NCI-H345 treated with DMSO at 0.1 percent for 48 hours (cell line): Measurements from ENCODE around the gene NINJ2.
"Not testable (repeated sequence)": the region's sequence is repeated elsewhere in the genome, so short reads cannot be mapped to it uniquely, and the experiment has no call there.

Source experiments
- DNase-seq: peaks from one replicate; lab custom pipeline; 2025; ENCODE audit not compliant: unreplicated experiment; lab: John Stamatoyannopoulos, UW

NINJ2 gene, protein sequence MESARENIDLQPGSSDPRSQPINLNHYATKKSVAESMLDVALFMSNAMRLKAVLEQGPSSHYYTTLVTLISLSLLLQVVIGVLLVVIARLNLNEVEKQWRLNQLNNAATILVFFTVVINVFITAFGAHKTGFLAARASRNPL

DNA sequence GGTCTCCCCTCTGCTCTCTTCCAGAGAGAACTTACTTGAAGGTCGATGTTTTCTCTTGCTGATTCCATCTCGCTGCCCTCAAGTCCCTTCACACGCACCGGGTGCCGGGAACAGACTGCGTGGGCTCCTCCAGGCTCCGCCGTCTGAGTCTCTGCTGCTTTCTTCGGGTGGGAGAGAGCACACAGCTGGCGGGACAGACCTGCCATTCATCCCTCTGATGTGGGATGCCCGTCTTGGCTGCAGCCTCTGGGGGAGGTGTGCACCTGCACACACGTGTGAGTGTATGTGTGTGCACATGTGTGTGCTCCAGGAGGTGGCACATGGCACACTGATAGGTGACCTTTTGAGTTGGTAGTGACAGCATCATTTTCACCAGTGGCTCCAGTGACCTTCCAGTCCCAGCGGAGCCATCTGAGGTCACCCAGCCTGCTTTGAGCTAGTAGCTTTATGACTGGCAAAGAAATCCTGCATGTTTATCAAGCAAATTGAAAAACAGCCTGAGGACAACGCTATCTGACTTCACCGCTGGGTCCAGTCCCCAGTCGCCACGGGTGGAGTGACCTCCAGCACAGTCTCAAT lies at the start of gene NINJ2:
TSS of gene NINJ2 (minus strand) at position 153 of the 579 bp plus-strand sequence. CDS start at position 68, 85 bp downstream.
- DNase-seq = no peak

DNA sequence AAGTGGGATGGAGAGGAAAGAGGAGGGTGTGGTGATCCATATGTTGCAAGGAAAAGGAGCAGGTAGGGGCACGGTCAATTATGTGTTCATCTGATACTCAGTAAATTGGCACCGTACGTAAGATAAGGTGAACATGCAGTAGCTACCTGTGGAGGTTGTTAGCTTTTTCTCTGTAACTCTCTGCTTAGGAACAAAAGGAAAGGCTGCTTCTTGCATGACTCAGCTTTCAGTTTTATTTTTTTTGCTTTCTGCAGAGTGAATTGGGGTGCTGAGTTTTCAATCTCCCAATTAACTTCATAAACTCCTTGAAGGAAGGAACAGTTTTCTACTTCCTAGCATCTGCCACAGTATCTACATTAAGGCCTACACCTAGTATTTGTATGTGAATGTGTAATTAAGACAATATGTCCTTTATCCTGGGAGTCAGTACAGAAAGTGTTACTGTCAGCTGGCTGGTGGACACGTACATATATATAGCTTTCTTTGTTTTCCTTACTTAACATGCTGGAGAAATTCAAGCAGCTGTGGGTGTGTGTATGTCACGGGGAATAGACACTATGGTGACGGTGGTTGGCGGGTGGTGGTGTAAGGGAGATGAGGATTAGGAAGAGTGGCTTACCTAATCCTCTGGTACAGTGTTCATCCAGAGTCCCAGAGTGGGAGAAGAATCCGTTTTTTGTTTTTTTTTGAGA lies 49.1 kb upstream of the NINJ2 start:
- no peak for DNase-seq

DNA sequence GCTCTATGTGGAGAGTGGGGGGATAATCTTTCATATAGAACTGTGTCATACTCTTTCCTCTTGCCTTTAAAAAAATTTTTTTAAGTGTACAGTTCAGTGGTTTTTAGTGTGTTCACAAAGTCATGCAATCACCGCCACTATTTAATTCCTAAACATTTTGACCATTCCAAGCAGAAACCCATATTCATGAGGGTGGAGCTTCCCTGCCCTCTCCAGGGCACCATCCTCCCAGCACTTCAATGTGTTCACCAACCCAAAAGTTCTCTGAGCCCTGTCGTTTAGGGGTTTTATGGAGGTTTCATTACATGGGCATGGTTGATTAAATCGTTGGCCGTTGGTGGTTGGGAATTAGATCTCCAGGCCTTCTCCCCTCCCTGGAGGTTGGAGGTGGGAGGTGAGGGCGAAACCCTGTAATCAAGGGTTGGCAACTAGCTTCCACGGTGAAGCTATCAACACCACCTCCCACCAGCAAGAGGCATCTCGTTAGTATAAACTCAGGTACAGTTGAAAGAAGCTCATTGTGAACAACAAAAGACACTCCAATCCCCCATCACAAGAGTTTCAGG lies 46.3 kb upstream of the NINJ2 start:
- DNase-seq = no peak

DNA sequence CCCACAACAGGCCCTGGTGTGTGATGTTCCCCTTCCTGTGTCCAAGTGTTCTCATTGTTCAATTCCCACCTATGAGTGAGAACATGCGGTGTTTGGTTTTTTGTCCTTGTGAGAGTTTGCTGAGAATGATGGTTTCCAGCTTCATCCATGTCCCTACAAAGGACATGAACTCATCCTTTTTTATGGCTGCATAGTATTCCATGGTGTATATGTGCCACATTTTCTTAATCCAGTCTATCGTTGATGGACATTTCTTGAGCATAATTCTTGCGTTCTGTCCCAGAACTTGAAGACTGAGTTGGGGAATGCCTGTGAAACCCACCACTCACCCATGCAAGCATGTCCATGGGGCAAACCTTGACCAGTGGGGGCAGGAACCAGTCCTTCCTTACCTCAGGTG lies 44.8 kb upstream of the NINJ2 start:
- DNase-seq = not testable (repeated sequence)

DNA sequence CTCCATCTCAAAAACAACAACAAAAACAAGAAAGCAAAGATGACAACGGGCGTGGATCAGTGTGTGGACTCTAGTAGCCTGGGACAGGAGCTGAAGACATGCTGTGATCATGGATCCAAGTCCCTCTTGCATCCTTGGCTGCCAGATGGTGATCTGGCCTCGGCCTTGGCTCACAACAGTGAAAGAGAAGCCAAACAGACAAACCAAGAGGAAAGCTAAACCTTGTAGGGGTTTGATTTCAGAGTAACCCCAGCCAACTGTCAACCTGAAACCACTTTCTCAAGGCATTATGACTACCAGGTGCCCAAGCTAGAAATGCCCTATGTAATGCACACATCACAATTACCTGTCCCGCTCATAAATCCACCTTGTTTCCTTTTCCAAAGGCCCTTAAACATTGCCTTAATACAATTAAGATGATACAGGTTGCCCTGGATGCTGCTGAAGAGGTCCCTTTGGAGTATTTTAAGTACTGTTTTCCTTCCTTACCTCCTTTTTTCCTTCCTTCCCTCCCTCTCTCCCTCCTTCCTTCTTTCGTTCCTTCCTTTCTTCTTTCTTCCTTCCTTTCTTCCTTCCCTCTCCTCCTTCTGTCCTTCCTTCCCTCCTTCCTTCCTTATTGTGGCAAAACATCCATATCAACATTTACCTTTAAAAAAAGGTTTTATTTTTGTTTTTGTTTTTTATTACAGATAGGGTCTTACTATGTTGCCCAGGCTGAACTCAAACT lies 41.4 kb upstream of the NINJ2 start:
- DNase-seq = no peak

DNA sequence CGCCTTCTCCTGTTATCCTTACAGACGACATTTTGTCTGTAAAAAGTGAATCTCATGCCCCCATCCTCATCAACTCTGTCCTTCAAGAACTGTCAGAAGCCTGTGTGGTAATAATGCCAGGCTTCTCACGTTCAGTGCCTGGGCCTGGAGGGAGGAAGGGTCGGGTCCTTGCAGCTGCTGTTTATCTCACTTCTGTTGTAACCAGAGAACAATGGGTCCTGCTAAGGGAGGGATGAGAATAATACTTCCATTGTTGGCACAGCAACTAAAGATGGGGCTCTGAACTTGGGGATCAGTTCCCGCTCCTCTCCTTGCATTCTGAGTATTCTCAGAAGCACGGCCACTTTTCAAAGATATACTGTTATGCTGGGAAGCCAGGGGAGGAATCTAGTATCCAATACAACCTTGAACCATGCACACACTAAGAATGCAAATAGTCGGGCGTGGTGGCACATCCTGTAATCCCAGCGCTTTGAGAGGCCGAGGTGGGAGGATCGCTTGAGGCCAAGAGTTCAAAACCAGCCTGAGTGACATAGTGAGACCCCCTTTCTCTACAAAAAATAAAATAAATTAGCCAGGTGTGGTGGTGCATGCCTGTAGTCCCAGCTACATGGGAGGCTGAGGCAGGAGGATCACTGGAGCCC lies 38.8 kb upstream of the NINJ2 start:
- no peak for DNase-seq

DNA sequence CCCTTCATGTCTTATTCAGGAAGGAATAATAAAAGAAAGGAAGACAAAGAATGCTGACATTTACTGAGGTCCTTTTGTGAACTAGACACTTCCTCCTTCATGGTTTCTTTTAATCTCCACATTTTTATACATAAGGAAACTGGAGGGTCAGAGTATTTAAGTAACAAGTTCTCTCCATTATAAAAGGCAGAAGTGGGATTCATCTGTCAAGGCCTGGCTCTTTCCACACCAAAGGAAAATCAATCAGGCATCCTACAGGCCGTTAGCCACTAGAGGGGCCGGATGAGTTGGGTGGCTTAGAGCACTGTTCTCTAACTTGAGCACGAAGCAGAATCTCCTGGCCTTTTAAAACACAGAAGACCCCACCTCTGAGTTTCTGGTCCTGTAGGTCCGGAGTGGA lies 36.8 kb upstream of the NINJ2 start:
- DNase-seq = no peak

DNA sequence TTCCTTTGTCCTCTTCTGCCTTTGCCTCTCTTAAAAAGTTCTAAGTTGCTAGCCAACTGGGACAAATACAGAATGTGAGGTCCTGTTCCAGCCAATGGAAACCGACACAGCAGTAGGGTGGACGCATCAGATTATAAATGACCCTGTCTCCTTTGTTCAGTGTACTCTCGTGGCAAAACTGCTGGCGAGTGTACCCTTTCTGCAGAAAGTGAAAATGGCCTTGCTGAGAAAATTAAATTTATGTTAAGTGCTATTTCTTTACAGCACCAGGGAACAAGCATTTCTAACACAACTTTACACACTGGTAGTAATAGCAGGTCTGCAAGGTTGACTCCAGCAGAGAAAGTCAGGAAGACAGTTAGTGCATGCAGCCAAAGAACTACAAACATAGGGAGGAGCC lies 35.0 kb upstream of the NINJ2 start:
- DNase-seq = not testable (repeated sequence)

DNA sequence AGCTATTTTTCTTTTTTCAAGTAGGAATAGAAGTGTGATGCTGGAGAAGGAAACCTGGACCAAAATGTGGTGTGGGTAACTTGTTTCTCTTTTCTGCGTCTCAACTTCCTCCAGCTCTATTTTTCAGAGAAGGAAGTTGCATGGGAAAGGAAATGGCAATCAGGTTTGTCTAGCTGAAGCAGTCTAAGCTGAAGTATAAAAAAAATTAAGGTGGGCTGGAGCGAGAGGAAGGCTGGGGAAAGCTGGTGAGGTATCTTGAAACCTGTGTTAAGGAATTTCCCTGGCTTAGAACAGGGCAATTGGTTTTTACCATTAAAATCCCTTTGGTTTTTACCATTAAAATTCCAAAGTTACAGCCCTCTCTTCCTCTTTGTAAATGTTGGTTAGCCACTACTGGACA lies 34.2 kb upstream of the NINJ2 start:
- no peak for DNase-seq

DNA sequence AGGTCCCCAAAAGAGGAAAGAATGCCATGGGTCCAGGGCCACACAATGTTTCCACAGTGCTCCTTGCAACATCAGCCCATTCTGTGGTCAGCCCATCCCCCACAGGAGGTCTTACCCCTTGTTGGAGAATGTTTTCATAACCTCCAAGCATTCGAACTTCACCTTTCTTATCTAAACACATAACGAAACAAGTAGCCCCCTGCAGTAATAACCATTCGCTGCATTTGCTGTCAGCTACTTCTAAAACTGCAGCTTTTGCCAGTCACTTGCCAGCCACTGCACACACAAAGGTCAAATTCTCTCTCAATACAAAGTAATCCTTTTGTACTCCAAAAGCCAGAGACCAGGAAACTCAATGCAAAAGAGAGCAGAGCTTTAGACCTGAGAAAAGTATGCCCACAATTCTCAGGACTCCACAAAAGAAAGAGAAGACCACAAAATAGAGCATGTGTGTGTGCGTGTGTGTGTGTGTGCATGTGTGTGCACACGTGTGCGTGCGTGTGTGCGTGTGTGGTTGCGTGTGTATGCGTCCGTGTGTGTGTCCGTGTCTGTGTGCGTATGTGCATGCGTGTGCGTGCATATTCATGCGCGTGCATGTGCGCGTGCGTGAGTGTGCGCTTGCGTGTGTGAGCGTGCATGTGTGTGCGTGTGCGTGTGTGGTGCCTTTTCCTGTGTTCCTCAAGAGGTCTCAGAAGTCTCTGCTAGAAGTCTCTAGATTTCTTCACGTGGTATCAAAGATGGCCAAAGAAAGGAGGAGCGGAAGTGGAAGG lies 31.7 kb upstream of the NINJ2 start:
- no peak for DNase-seq

DNA sequence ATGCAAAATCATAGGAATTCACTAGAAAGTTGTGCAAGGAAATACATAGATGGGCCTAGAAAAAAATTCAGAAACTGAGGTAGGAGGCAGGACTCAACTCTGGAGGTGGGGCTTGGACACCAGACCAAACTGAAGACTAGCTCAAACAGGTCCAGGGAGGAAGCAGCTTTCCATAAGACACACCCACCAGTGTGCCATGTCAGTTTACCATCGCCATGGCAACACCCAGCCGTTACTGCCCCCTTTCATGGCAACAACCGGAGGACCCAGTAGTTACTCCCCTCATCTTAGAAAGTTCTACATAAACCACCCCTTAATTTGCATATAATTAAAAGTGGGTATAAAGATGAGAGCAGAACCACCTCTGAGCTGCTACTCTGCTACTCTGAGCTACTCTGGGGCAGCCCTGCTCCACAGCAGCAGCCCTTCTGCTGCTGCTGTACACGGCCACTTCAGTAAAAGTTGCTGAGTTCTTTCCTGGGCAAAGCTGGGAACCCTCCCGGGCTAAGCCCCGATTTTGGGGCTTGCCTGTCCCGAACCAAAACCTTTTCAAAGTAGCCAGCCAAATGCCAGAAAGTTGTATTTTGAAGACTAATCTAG lies 30.8 kb upstream of the NINJ2 start:
- DNase-seq = no peak

DNA sequence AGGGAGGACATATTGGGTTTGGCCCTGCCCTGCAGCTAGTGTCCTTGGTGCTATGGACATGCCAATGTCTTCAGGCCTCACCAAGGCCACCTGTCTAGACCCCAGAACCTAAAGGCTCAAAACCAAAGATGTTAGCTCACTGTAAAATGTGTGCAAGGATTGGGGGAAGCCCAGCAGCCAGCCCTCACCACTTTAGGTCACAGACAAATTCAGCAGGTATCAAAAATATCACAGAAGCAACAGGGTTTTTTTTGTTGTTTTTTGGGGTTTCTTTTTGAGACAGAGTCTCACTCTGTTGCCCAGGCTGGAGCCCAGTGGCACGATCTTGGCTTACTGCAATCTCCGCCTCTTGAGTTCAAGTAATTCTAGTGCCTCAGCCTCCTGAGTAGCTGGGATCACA lies 29.0 kb upstream of the NINJ2 start:
- DNase-seq = no peak

DNA sequence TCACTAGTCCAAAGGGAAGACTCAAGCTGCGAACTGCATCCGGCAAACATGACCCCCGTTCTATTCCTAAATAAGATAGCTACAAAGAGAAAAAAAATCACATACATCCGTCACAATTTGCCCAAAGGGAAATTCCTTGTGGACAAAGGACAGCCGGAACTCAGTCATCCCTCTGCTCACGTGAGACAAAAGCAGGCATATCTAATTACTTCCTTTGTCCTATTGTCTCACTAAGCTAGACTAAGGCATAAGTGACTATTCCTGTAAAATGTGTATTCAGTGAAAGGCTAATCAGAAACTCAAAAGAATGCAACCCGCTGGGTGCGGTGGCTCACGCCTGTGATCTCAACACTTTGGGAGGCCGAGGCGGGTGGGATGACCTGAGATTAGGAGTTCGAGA lies 27.2 kb upstream of the NINJ2 start:
- DNase-seq = no peak

DNA sequence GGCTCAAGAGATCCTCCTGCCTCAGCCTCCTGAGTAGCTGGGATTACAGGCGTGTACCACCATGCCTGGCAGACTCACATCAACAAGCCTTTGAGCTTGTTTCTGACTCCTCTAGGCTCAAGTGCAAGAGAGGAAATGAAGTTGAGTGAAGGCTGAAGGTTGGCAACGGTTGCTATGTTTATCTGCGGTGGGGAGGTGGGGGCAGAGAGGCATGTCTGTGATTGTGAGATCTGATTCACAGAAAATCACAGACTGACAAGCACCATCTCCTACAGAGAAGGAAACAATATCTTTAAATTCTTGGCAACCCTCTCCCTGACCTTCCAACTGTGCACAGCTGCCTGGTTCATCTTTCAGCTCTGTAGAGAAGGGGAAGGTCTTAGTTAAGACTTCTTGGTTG lies 22.1 kb upstream of the NINJ2 start:
- DNase-seq = no peak

DNA sequence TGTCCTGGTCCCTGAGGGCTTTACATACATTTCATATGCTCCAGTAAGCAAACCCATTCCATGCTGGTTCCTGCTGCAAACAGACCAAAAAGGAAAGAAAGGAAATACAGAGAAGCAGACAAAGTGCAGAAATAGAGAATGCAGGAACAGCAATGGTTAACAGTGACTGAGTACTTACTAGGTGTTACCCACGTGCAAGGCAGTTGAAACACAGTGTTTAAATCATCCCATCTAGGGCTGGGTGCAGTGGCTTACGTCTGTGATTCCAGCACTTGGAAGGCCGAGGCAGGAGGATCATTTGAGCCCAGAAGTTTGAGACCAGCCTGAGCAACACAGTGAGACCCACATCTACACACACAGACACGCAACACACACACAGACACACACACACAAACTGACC lies 21.2 kb upstream of the NINJ2 start:
- no peak for DNase-seq

DNA sequence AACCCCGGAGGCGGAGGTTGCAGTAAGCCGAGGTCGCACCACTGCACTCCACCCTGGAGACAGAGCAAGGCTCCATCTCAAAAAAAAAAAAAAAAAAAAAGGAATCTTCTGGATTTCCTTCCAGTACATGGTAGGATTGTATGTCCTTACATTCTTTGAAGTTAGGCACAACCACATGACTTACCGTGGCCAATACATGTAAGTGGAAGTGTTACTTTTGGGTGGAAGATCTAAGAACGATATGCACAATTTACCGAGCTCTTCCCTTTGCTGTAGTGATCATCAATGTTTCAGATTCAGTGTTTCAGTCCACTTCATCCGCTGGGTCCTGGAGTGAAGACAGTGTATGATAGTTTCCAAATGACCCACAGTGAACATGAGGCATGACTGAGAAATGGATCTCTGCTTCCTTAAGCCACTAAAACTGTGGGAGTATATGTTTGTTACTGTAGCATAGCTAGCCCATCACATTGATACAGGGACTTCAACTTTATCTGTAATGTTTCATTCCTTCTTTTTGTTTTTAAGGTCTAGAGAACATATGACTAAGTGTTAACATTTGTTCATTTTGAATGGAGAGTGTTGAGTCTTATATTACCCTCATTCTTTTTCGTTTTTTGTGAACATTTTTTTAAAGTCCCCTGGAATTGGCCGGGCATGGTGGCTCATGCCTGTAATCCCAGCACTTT lies 18.5 kb upstream of the NINJ2 start:
- no peak for DNase-seq

DNA sequence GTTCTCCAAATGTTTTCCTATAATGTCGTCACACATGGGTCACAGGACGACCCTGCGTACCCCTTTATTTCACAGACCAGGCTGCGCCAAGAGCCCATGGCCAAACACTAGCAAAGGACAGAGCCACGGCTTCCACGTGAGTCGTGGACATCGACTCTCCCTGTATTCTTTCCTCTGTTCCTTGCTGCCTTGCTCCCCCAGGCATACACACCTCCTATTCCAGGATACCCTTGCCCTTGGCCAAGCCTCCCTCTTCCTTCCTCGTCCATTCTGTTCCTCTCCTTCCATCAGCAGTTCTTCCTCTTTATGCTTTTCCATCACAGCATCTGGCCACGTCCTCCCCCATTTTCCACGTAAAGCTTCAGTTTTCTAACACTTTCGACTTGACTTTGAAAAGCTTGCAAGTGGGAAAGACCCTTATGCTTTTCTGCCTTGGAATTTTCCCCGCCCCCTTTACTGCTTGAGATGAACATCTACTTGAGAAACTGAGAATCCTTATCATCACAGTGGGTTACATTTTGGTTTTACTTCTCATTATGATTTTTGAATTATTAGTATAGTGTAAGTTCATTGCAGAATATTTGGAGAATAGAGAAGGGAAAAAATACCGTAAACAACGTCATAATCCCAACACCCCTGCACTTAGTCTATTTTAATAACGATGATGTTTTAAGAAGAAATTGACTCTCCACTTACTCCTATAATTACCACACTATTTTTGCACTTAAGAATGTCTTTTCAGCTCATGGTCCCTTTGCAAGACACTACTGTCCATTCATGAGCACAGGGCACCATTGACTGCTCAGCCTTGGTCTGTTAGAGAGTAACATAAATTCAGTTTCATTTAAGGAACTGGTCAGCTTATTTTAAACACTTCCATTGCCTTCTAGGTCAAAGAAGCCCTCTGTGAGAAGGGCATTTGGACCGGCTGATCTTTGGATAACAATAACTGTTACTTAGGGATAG lies 15.8 kb upstream of the NINJ2 start:
- DNase-seq = no peak

DNA sequence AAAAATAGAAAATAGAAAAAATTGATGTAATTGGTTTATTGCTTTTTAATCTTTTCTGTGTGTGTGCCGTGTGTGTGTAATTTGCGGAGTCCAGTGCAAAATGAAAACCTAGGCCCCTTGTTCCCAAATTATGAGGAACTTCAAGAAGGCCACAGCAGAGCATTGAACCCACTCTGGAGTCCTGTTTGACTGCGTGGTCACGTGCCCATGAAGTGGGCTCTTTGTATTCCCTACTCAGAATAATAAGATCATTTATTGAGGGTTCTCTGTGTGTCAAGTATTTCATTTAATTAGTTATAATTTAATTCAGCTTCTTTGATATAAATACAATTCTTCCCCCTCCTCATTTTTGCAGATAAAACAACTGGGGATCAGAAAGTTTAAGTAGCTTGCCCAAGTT lies 12.3 kb upstream of the NINJ2 start:
- DNase-seq = no peak
